Astrocyte of the cerebellum (primary cell): Measurements from ENCODE around the gene MMP20.

Source experiments
- DNase-seq: peaks from one replicate; pipeline ENCODE4 v3.0.0-alpha.2; 2011; ENCODE audit warnings: low read depth
- H3K4me3 ChIP-seq: 2 replicates; pipeline ENCODE4 v1.5.1; 2011; ENCODE audit warnings: mild to moderate bottlenecking, low read depth, low read length, moderate library complexity
- CTCF ChIP-seq: IDR thresholded peaks from 2 replicates; pipeline ENCODE4 v1.5.1; 2012; ENCODE audit warnings: low read length, low read depth, moderate library complexity, mild to moderate bottlenecking; ENCODE audit errors: missing control alignments
- in situ Hi-C: cut with HindIII; loops from 2 replicates; pipeline ENCODE4 v1.10.0; 2017; ENCODE audit warnings: low sequenced_read_pairs

The MMP20 gene

GRCh38 chr11:102591160-102591718 is 33.9 kb downstream of the MMP20 start:
- DNase-seq = no peak
- TF ChIP-seq CTCF = no peak
- in situ Hi-C loops = no loop called here
- no peak overlapping the region for H3K4me3 ChIP-seq

DNA sequence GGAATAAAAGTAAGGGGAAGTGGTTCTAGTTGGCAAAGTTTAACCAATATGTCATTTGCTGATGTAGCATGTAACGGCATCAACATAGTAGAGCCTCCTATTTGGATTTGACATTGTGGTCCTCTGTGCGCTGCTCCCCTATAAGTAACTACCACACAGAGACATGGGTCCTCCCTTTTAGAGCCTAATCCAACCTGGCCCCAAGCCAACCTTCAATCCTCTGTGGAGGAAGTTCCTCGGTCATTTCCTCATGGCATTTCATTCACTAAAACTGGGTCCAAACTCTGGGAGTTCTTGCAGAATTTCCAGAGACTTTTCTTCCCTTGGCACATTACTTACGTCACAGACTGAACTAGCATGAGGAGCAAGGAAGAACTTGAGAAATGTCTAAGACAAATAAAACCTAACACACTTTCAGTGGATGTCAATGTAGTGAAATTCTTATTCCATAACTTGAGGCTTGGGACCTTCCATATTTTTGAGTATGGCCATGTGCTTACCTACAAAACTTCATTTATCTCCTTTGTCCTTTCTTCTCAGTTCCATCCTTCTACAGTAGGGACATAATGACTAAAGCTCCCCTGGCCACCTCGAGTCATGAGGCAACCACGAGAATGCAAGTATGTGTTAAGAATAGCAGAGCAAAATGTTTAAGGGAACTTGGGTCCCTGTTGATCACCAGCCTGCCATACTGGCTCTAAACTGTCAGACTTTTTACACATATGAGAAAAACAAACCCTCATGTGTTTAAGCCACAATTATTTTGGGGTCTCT is 34.7 kb downstream of the MMP20 start:
- in situ Hi-C loops = no loop called here
- DNase-seq = no peak
- H3K4me3 ChIP-seq = no peak overlapping the region
- no peak for TF ChIP-seq CTCF

GRCh38 chr11:102589047-102589459 is 36.1 kb downstream of the MMP20 start:
- DNase-seq = no peak
- no peak for TF ChIP-seq CTCF
- in situ Hi-C loops = no loop called here
- no peak overlapping the region for H3K4me3 ChIP-seq

- in situ Hi-C loops = no loop called here
- DNase-seq = no peak
- TF ChIP-seq CTCF = no peak
Measured at GRCh38 chr11:102587722-102588121, 37.4 kb downstream of the MMP20 start.

DNA sequence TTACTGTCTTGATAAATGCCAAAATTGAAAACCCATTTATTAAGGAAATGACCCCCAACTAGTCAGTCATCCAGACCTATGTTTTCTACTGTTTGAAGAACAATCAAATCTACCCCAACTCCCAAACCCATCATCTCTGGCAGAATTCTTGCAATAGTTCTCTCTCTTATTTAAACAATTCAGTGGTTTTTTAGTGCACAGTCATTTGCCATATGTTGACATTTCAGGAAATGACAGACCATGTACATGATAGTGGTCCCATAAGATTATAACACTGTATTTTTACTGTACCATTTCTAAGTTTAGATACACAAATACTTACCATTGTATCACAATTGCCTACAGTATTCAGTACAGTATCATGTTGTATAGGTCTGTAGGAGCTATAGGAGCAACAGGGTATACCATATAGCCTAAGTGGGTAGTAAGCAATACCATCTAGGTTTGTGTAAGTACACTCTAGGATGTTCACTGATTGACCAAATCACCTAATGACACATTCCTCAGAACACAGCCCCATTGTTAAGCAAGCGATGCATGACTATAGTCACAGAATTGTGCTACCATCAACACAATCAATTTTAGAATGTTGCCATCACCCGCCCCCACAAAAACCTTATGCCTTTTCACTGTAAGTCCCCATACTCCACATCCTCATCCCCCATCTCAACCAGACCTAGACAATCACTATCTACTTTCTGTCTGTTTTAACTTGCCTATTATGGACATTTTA is 41.8 kb downstream of the MMP20 start:
- no peak for DNase-seq
- TF ChIP-seq CTCF = no peak
- H3K4me3 ChIP-seq = no peak overlapping the region
- in situ Hi-C loops = no loop called here

More at GRCh38 chr11:102587722-102588121, 37.4 kb downstream of the MMP20 start:
- H3K4me3 ChIP-seq = no peak overlapping the region

- TF ChIP-seq CTCF = no peak
- no peak for DNase-seq
- in situ Hi-C loops = no loop called here
- H3K4me3 ChIP-seq = no peak overlapping the region
Measured at GRCh38 chr11:102582140-102582539, 43.0 kb downstream of the MMP20 start.
